Esophagus (tissue), 2 donors: Measurements from ENCODE around the gene CCDC57. TPM values are rescaled to one million over a fixed set of nuclear protein-coding genes. Genes with fewer than 3 reads are reported as not detected.
"Not testable (repeated sequence)": the region's sequence is repeated elsewhere in the genome, so short reads cannot be mapped to it uniquely, and the experiment has no call there.

ENCODE experiments used
- H3K27ac ChIP-seq, 2 donors: one replicate each; pipeline ENCODE4 v1.5.1; 2013; ENCODE audit warnings: low read depth in 2 of 2, mild to moderate bottlenecking in 2 of 2, inconsistent platforms in 1 of 2, low read length in 1 of 2, moderate library complexity in 1 of 2
- H3K27me3 ChIP-seq, 2 donors: one replicate each; pipeline ENCODE4 v1.6.1; 2013; ENCODE audit warnings: low read length in 2 of 2, control low read depth in 1 of 2, mild to moderate bottlenecking in 1 of 2; ENCODE audit not compliant: insufficient read depth in 2 of 2, control insufficient read depth in 1 of 2
- H3K36me3 ChIP-seq, 2 donors: one replicate each; pipeline ENCODE4 v1.6.1; 2013; ENCODE audit warnings: low read length in 1 of 2; ENCODE audit not compliant: control insufficient read depth in 2 of 2, insufficient read depth in 2 of 2
- H3K4me1 ChIP-seq, 2 donors: one replicate each; pipeline ENCODE4 v1.6.1; 2013; ENCODE audit warnings: low read length in 1 of 2; ENCODE audit not compliant: control insufficient read depth in 2 of 2, insufficient read depth in 2 of 2
- H3K4me3 ChIP-seq, 2 donors: one replicate each; pipeline ENCODE4 v1.5.1; 2013; ENCODE audit warnings: low read length in 2 of 2, mild to moderate bottlenecking in 2 of 2, low read depth in 1 of 2, moderate library complexity in 1 of 2
- H3K9me3 ChIP-seq, 2 donors: one replicate each; pipeline ENCODE4 v1.6.1; 2013; ENCODE audit warnings: mild to moderate bottlenecking in 2 of 2, low read depth in 1 of 2, low read length in 1 of 2, moderate library complexity in 1 of 2; ENCODE audit not compliant: control insufficient read depth in 2 of 2, insufficient read depth in 1 of 2
- WGBS, 2 donors: extraction: QIAGEN DNeasy Blood & Tissue Kit; methylation state at CpG; one replicate each; pipeline ENCODE4 v1.1.7; 2013; 5-methylcytosine and 5-hydroxymethylcytosine counted together
- polyA plus RNA-seq, 2 donors: library from polyadenylated mRNA; stranded (reverse); fragments of 200-250 nt; gene quantifications; one replicate each; pipeline ENCODE4 v1.2.3, GENCODE V29; 2013
- donor health status: healthy with polysubstance abuse.
- donor health status: Bipolar disorder and iron deficiency.

Gene CCDC57
- polyA plus RNA-seq, 2 donors, result 16.3 to 33.7 TPM

DNA sequence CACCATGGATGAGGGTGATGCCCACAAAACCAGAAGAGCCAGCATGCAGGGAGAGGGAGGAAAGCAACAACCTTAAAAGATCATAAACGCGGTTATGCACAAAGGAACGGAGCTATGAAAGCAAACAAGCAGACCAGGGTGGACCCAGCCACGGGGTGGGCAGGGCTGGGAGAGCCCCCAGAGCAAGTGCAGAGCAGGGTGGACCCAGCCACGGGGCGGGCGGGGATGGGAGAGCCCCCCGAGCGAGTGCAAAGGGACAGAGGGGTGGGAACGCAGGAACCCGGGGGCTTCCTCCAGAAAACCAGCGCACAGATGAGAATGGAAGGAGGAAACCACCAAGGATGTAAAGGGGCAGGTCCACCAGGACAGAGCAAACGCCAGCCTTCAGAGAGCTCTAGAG, 33.2 kb downstream of the CCDC57 start:
- WGBS, 2 donors, result 89 to 92% methylated on average over 13 of the region's 13 CpGs
- Histone ChIP-seq H3K4me1 (no peaks in the 10 kb centered on the region), H3K4me3 (no peak overlapping the region), H3K36me3 (peaks cover 0 to 7% of the 10 kb centered on the region in 2 donors), H3K27me3 (no peaks in the 10 kb centered on the region), H3K27ac (no peak overlapping the region), H3K9me3 (no peaks in the 10 kb centered on the region)

DNA sequence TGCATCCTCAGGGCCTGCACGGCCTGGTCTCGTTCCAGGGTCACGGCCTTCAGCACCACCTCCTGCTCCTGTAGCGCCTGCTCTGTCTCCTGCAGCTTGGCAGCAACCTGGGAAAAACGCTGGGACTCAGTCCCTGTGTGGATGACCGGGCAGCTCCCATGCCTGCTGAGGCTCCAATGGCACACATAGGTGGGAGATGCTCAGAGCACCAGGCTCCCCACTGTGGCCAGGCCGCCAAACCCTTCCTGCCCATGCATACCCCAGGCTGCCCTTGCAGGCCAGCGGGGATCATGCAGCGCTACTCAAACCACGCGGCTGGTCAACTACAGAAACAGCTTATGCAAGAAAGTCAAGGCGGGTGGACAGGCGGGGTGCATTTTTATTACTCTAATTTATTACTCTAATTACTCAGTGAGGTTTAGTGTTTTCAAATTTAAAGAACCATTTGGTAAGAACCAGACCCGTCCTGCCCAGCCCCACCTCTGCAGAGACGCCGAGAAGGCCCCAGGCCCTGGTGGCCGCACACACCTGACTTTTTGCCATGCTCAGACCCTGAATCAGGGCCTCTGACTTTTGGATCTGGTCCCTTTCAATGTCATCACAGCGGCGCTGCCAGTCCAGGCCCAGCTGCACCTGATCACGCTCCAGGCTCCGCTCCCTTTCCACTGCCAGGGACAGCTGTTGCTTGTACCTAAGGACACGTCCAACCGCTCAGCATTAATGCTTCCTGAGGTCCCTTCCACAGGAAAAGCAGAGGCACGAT, 34.0 kb downstream of the CCDC57 start:
- no peaks in the 10 kb centered on the region for H3K9me3 ChIP-seq
- 83 to 84% methylated on average over 24 of the region's 24 CpGs for WGBS, 2 donors
- no peaks in the 10 kb centered on the region for H3K4me1 ChIP-seq
- H3K27ac ChIP-seq, result no peak overlapping the region
- H3K27me3 ChIP-seq, result no peaks in the 10 kb centered on the region
- H3K4me3 ChIP-seq, result no peak overlapping the region
- peaks cover 0 to 6% of the 10 kb centered on the region in 2 donors for H3K36me3 ChIP-seq

DNA sequence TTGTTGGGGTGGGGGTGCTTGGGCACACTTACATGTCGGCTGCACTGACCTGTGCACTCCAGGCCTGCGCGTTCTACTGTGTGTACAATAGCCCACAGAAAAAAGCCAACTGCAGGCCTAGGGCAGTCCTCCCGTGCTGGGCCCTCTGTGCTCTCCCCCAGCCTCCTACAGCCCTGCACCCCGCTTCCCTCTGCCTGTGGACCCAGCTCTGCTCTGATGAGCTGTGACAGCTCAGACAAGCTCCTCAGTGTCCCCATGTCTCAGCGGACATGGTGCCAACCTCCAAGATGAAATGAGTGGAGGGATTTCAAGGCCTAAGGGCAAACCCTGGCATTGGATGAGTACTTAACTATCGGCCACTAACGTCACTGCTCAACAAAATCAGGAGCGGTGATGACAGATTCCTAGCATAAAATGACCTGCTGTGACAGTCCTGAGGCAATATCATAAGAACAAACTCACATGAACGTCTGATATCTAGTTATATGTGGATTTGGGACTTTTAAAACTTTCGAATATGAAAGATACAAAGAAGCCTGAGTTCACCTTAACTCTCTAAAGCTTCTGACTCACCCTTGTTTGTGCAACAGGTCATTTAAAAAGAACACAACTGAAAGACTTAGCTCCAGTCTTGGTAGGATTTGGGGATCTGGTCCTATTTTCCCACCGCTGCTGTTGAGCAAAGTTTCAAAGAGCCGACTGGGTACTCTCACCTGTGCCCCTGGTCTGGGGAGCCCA, 34.7 kb downstream of the CCDC57 start:
- H3K27me3 ChIP-seq, result no peaks in the 10 kb centered on the region
- H3K27ac ChIP-seq, result no peak overlapping the region
- peaks cover 0 to 4% of the 10 kb centered on the region in 2 donors for H3K36me3 ChIP-seq
- 91 to 95% methylated on average over 13 of the region's 13 CpGs for WGBS, 2 donors
- no peaks in the 10 kb centered on the region for H3K9me3 ChIP-seq
- H3K4me3 ChIP-seq, result no peak overlapping the region
- H3K4me1 ChIP-seq, result no peaks in the 10 kb centered on the region

DNA sequence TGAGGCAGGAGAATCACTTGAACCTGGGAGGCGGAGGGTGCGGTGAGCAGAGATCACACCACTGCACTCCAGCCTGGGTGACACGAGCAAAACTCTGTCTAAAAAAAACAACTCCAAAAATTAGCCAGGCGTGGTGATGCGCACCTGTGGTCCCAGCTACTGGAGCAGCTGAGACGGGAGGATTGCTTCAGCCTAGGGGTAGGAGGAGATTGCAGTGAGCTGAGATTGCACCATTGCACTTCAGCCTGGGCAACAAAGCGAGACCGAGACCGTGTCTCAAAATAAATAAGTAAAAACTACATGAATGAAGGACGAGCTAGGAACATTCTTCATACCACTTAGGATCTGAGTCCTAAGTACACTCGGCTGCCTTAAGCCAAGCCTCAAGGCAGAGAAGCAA, 35.4 kb downstream of the CCDC57 start:
- Histone ChIP-seq H3K36me3 (peaks cover under 1 to 4% of the 10 kb centered on the region in 2 donors), H3K9me3 (no peaks in the 10 kb centered on the region), H3K27ac (no peak overlapping the region), H3K4me1 (no peaks in the 10 kb centered on the region), H3K27me3 (no peaks in the 10 kb centered on the region), H3K4me3 (no peak overlapping the region)
- WGBS, 2 donors, result 91 to 92% methylated on average over 11 of the region's 11 CpGs

DNA sequence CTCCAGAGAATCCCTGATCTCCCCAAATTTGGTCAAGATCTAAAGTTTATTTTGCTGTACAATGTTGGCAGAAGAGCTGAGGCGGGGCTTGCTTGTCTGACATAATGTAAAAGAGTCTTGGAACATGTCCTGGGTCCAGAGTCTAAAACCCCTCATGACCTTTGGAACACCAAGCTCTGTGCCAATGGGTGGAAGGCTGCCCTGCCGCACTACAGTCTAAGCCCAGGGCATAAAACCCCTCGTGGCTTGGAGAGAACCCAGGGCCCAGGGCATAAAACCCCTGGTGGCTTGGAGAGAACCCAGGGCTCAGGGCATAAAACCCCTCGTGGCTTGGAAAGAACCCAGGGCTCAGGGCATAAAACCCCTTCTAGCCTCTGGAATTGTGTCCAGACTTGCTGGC, 36.7 kb downstream of the CCDC57 start:
- Histone ChIP-seq H3K36me3 (peaks cover 4 to 8% of the 10 kb centered on the region in 2 donors), H3K9me3 (no peaks in the 10 kb centered on the region), H3K4me1 (no peaks in the 10 kb centered on the region), H3K27ac (no peak overlapping the region), H3K4me3 (no peak overlapping the region), H3K27me3 (no peaks in the 10 kb centered on the region)
- 59 to 71% methylated on average over 4 of the region's 4 CpGs for WGBS, 2 donors

DNA sequence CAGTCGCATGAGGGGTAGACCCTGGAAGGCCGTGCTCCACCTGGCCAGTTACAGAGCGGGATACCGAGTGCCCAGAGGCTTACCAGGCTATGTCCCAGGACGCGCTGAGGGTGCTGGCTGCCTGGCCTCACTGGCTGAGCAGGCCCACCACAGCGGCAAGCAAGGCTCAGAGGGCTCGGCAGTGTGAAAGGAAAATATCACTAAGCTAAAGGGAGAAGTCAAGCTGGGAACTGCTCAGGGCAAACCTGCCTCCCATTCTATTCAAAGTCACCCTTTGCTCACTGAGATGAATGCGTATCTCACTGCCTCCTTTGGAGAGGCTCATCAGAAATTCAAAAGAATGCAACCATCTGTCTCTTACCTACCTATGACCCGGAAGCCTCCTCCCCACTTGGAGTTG, 37.4 kb downstream of the CCDC57 start:
- Histone ChIP-seq H3K9me3 (no peaks in the 10 kb centered on the region), H3K27ac (no peak overlapping the region), H3K4me1 (no peaks in the 10 kb centered on the region), H3K27me3 (no peaks in the 10 kb centered on the region), H3K4me3 (no peak overlapping the region), H3K36me3 (peaks cover 4 to 11% of the 10 kb centered on the region in 2 donors)
- WGBS, 2 donors, result 90 to 94% methylated on average over 10 of the region's 10 CpGs

DNA sequence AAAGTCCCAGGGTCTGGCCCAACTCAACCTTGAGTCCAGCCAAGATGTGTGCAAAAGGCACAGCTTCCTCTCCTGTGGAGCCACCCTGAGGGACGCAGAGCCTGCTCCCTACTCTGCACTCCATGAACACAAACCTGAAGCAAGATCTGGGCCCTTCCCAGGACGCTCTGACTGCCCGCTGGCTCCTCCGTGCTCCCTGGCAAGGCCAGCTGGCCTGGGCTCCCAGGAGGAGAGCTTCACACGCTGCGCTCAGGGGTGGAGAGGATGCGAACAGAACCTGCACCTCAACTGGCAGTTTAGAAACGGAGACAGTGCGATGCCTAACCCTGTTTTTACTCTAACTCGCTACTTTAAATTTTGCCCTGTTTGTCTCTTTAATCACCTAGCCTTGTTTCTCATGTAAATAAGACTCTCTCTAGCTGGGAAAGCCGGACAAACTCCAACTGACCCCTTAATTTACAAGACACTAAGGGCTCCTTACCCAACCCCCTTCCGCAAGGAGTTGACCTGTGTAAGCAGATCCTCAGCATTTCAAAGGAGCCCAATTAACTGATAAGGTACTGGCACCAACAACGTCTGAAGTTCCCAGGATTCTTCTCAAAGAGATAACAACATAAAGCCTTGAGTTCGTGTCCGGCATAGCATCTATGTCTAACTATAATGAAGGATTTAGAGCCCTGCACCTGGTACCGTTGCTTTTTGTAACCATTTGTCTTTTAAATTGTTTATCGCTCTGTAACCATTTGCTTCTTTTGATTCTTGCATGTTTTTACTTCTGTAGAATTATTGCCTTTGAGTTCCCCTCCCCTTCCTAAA, 38.4 kb downstream of the CCDC57 start:
- H3K9me3 ChIP-seq, H3K27me3 ChIP-seq, H3K4me1 ChIP-seq, H3K4me3 ChIP-seq, H3K27ac ChIP-seq: not testable (repeated sequence)
- WGBS, 2 donors, result 87% methylated on average over 17 of the region's 17 CpGs
- peaks cover 4 to 11% of the 10 kb centered on the region in 2 donors for H3K36me3 ChIP-seq

DNA sequence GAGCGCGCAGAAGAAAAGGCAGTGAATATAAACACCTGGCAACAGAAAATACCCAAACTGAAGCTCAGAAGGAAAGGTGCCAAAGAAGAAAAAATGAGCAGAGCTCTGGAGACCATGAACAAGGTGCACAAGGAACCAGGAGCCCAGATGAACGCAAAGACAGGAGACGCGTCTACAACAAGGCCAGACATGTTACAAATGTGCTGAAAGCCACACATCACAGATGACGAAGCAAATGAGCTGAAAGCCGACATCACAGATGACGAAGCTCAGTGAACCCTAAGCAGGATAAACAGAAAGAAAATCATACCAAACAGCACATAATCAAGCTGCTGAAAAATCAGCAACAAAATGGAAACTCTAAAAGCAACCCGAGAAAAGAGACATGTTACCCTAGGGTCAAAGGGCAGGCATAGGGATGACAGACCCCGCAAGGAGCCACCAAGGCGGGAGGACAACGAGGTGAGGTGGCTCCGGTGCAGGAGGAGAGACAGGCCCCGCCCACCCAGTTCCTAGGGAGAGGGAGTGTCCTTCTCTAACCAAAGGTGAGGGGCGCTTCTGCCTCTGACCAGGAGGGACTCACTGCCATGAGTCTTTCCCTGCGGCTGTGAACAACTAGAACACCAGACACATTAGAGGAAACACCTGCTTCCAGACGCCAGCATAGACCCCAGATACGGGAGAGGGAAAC, 39.1 kb downstream of the CCDC57 start:
- Histone ChIP-seq H3K36me3 (peaks cover 4 to 8% of the 10 kb centered on the region in 2 donors), H3K4me1 (no peaks in the 10 kb centered on the region)

More for the DNA sequence above, 39.1 kb downstream of the CCDC57 start:
- WGBS, 2 donors, result 73 to 78% methylated on average over 18 of the region's 18 CpGs
- Histone ChIP-seq H3K27ac (no peak overlapping the region), H3K27me3 (no peaks in the 10 kb centered on the region), H3K4me3 (no peak overlapping the region), H3K9me3 (no peaks in the 10 kb centered on the region)
